ENCODE results near the gene FOXP1. TPM values are rescaled to one million over a fixed set of nuclear protein-coding genes. Genes with fewer than 3 reads are reported as not detected.
A peak's percentile ranks its signal among the peaks of the same experiment; 100 is the strongest.

The FOXP1 gene
- total and polyA plus RNA-seq, 2 donors from 2014 or later, result 6.7 to 87.2 TPM

GRCh38 chr3:71366988-71367604 is 216.4 kb downstream of the FOXP1 start:
- TF ChIP-seq CTCF (IDR thresholded peaks at IDR 0.05; ENCODE audit: borderline replicate concordance, extremely low read depth, insufficient read depth), result no peak
- Histone ChIP-seq H3K9ac (ENCODE audit: low read length in 3 of 3) (no peak overlapping the region), H3K4me1 (ENCODE audit: control insufficient read depth in 2 of 3, insufficient read depth in 2 of 3, low read depth in 1 of 3, low read length in 3 of 3) (peaks cover 4 to 8% (median 6%) of the 10 kb centered on the region in 3 donors), H3K4me3 (ENCODE audit: low read length in 3 of 3) (no peak overlapping the region), H3K27me3 (ENCODE audit: control insufficient read depth, insufficient read depth, low read length) (no peaks in the 10 kb centered on the region), H3K27ac (ENCODE audit: low read depth in 2 of 2, low read length in 2 of 2) (no peak overlapping the region), H3K36me3 (ENCODE audit: control insufficient read depth in 2 of 3, insufficient read depth in 3 of 3, low read length in 3 of 3) (no peaks in the 10 kb centered on the region), H3K9me3 (ENCODE audit: control insufficient read depth in 2 of 3, insufficient read depth in 1 of 3, low read length in 3 of 3) (no peaks in the 10 kb centered on the region)
- FAIRE-seq (no peak), DNase-seq (no peak)
- intact Hi-C loops (cut with DNase I), result no loop called here

GRCh38 chr3:71361334-71361890 is 222.1 kb downstream of the FOXP1 start:
- FAIRE-seq (no peak), DNase-seq (peak in 3 of 5 donors; percentile 42 to 68 (median 48))
- no peak overlapping the region for H3K9ac ChIP-seq (ENCODE audit: low read length in 3 of 3)

GRCh38 chr3:71360764-71361163 is 222.8 kb downstream of the FOXP1 start:
- DNase-seq (no peak), FAIRE-seq (no peak)
- H3K27me3 ChIP-seq (ENCODE audit: control insufficient read depth, insufficient read depth, low read length), result no peaks in the 10 kb centered on the region
- no peaks in the 10 kb centered on the region for H3K36me3 ChIP-seq (ENCODE audit: control insufficient read depth in 2 of 3, insufficient read depth in 3 of 3, low read length in 3 of 3)
- H3K4me1 ChIP-seq (ENCODE audit: control insufficient read depth in 2 of 3, insufficient read depth in 2 of 3, low read depth in 1 of 3, low read length in 3 of 3), result no peaks in the 10 kb centered on the region
- peak overlapping the region in 1 of 3 donors; percentile 45 for H3K4me3 ChIP-seq (ENCODE audit: low read length in 3 of 3)
- no peaks in the 10 kb centered on the region for H3K9me3 ChIP-seq (ENCODE audit: control insufficient read depth in 2 of 3, insufficient read depth in 1 of 3, low read length in 3 of 3)
- H3K9ac ChIP-seq (ENCODE audit: low read length in 3 of 3), result no peak overlapping the region
- H3K27ac ChIP-seq (ENCODE audit: low read depth in 2 of 2, low read length in 2 of 2), result no peak overlapping the region
- intact Hi-C loops (cut with DNase I), result no loop called here
- no peak for TF ChIP-seq CTCF (IDR thresholded peaks at IDR 0.05; ENCODE audit: borderline replicate concordance, extremely low read depth, insufficient read depth)

More at GRCh38 chr3:71361334-71361890, 222.1 kb downstream of the FOXP1 start:
- TF ChIP-seq CTCF (IDR thresholded peaks at IDR 0.05; ENCODE audit: borderline replicate concordance, extremely low read depth, insufficient read depth), result no peak
- intact Hi-C loops (cut with DNase I), result no loop called here
- Histone ChIP-seq H3K36me3 (ENCODE audit: control insufficient read depth in 2 of 3, insufficient read depth in 3 of 3, low read length in 3 of 3) (no peaks in the 10 kb centered on the region), H3K27ac (ENCODE audit: low read depth in 2 of 2, low read length in 2 of 2) (no peak overlapping the region), H3K9me3 (ENCODE audit: control insufficient read depth in 2 of 3, insufficient read depth in 1 of 3, low read length in 3 of 3) (no peaks in the 10 kb centered on the region), H3K4me3 (ENCODE audit: low read length in 3 of 3) (peak overlapping the region; percentile 2 to 57 (median 45)), H3K4me1 (ENCODE audit: control insufficient read depth in 2 of 3, insufficient read depth in 2 of 3, low read depth in 1 of 3, low read length in 3 of 3) (no peaks in the 10 kb centered on the region), H3K27me3 (ENCODE audit: control insufficient read depth, insufficient read depth, low read length) (no peaks in the 10 kb centered on the region)
